ENCODE data around the gene ZFP37.
"Not testable (repeated sequence)": the region's sequence is repeated elsewhere in the genome, so short reads cannot be mapped to it uniquely, and the experiment has no call there.

Gene ZFP37

GRCh38 chr9:113056191-113057106, at the start of gene ZFP37:
ZFP37 (minus strand) TSS chr9:113056724; CDS start chr9:113056688, 36 bp downstream.
- peak; percentile 51 to 75 for DNase-seq (ENCODE audit: low read depth in 2 of 2)

- DNase-seq (ENCODE audit: low read depth in 2 of 2) = not testable (repeated sequence)
These were observed 48.8 kb upstream of the ZFP37 start for GRCh38 chr9:113105345-113105744.

DNA sequence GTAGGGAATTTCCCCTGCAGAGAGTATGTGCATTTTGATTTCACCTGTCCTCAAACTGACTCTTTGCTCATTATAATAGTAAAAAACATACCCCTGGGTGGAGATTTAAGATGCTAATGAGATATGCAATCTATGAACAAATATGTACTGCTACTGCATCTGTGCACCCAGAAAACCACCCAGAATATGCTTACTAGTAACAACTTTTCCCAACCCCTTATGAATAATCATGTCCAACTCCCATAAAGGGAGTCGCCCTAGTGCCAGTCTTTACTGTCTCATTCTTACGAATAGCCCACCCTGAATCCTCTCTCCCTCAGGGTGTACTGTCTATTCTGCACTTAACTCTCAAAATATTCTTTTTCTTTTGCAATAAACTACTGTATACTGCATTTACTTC, 39.0 kb upstream of the ZFP37 start:
- no peak for DNase-seq (ENCODE audit: low read depth in 2 of 2)

GRCh38 chr9:113089924-113090323, 33.4 kb upstream of the ZFP37 start:
- not testable (repeated sequence) for DNase-seq (ENCODE audit: low read depth in 2 of 2)

- not testable (repeated sequence) for DNase-seq (ENCODE audit: low read depth in 2 of 2)
These were observed 32.6 kb upstream of the ZFP37 start for GRCh38 chr9:113089143-113089505.

- not testable (repeated sequence) for DNase-seq (ENCODE audit: low read depth in 2 of 2)
These were observed 32.1 kb upstream of the ZFP37 start for GRCh38 chr9:113088456-113089142.

DNA sequence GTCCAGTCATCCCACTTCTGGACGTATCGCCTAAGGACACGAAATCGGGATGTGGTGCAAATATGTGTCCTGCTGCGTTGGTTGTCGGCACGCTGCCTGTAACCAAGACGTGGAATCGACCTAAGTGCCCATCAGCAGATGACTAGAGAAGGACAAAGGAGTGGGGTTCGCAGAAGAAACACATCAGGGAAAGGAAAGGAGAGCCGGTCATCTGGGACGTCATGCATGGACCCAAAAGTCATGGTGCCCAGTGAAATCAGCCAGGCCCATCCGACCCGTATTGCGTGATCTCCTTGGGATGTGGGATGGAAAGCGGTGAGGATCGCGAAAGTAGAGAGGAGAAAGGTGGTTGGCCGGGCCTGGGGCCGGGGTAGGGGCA, 6.4 kb upstream of the ZFP37 start:
- DNase-seq (ENCODE audit: low read depth in 2 of 2) = not testable (repeated sequence)

DNA sequence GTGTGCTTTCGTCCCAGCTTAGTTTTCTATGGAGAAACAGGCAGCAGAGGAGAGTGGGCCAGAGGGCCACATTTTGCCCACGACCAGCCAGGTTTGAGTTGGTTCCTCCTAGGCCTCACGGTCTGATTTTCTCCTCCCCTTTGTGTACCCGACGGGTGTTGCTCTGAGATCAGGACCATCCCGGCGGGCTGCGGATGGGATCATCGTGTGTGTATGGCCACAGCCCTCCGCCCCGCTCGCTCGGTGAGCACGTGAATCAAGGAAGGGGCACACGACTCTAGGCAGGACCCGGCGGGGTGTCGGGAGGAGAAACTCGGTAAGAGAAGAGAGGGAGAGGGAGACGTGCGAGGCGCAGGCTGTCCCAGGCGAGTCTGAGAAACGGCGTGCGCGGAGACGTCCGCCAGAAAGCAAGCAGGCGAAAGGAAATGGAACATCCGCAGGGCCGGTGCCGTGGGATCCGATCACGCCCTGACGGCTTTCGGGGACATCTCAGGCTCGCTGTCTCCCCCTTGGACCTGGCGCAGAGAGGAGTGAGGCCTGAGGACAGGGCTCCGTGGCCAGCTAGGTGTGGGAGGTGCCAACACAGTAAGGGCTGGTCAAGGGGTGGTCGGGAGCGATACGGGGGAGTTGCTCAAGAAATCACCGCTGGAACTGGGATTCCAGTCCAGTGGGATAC, 5.9 kb upstream of the ZFP37 start:
- not testable (repeated sequence) for DNase-seq (ENCODE audit: low read depth in 2 of 2)

DNA sequence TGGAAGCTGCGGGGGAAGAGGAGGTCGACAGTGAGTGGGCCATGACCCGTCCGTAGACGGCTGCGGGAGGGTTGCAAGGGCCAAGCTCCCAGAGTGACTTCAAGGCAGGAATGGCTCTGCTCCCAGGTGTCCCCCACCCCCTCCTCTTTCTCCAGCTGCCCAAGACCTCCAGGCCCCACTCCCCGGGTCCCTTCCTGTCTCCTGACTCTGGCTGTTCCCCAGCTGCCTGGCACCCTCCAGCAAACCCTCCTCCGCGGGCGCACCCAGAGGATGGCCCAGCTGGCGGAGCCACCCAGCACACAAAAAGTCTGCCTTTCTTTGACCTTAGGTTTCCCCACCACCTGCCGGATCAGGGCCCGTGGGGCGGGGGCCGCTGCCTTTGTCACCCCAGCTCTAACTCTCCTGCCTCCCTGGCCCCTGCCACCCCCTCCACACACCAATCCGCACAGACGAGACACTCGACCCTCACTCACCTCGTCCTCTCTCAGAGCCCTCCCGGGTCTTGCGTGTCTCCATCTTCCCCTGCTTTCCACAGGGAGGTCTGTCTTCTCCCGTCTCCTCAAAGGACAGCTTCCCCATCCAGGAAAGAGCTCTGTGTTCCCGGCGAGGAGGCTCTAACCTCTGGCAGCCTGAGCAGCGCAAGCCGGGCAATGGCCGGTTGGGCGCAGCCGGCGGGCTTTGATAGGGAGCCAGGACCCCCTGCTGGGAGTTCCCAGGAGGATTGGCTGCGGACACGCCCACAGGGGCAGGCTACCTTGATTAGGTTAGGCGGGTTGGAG, 4.7 kb upstream of the ZFP37 start:
- DNase-seq (ENCODE audit: low read depth in 2 of 2) = not testable (repeated sequence)

DNA sequence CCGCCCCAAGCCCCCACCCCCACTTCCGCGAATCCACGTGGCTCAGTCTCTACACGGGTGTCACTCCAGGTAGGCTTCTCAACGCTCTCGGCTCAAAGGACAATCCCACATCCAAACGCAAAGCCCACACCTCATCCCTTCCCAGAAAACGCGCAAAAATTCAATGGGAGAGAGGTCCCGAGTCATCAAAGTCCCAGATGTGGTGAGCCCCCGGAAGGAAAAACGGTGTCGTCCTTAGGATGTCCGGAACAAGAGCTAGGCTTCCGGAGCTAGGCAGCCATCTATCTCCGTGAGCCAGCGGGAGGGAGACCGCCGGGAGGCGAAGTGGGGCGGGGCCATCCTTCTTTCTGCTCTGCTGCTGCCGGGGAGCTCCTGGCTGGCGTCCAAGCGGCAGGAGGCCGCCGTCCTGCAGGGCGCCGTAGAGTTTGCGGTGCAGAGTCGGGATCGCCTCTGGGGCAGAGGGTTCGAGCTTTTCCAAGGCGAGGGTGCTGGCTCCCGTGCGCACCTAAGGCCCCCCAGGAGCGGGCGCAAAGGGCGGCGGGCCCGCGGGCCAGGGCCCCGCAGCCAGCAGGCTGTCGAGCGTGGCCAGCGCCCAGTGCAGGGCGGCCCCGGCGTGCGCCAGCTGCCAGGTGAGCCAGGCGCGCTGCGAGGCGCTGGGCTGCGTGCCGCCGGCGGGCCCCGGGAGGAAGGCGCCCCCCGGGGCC, 3.2 kb upstream of the ZFP37 start:
- DNase-seq (ENCODE audit: low read depth in 2 of 2) = not testable (repeated sequence)

DNA sequence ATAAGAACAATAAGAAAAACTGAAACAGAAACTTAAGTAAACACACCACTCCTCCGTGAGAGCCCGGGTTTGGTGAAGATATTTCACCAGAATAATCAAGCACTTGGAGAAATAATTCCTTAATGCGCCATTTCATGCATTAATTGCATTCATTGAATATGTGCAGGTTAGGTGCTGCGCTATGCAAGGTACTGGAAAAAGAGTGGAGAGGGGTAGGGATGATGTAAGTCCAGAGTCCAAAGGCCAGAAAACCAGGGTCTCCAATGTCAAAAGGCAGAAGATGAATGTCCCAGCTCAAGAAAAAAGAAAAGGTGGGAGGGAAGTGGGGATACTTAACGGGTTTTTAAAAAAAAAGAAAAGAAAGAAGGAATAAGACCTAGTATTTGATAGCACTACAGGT, 669 bp upstream of the ZFP37 start:
- no peak for DNase-seq (ENCODE audit: low read depth in 2 of 2)

- no peak for DNase-seq (ENCODE audit: low read depth in 2 of 2)
These were observed 13.5 kb downstream of the ZFP37 start for GRCh38 chr9:113042884-113043657.

- no peak for DNase-seq (ENCODE audit: low read depth in 2 of 2)
These were observed 30.3 kb downstream of the ZFP37 start for GRCh38 chr9:113026200-113026599.

GRCh38 chr9:113018247-113018646, 38.3 kb downstream of the ZFP37 start:
- no peak for DNase-seq (ENCODE audit: low read depth in 2 of 2)

DNA sequence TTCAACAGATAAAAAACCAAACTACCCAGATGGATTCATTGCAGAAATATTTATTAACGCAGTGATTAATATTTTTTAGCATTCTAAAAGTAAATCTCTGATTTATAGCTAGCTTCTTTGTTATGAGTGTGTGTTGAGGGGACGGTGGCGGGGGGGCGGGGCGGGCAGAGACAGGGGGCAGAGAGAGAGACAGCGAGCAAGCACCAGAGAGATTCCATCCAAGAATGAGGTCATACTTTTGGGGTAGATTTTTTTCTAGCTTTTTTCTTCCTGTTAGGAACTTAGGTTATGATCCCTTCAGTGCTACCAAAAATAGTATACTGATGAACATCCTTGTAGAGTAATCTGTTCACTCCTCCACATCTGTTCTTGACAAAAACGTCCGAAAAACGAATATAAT, 44.0 kb downstream of the ZFP37 start:
- no peak for DNase-seq (ENCODE audit: low read depth in 2 of 2)

DNA sequence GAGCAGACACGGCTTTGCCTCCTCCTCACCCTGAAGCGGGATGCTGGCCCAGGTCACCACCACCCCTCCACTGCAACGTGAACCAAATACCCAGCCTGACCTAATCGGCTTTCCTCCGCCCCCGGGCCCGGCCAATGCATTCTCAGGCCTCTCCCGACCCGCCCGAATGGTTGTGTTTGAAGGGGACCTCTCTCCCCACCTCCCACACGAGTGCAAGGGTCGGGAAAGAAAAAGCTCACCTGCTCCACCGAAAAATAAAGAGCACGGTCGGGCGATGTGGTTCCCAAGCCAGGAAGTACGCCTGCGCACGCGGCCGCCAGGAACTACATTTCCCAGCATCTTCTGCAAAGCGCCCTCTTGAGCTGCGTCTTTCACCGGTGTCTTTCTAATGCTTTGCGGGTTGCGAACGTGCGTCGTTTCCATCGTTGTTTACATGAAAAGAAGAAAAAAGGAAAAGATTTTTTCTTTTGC, 44.6 kb downstream of the ZFP37 start, which contains the start of gene ZNF883:
TSS of gene ZNF883 (minus strand) at position 282 of the 471 bp plus-strand sequence.
- peak in 1 of 2 donors; percentile 7 for DNase-seq (ENCODE audit: low read depth in 2 of 2)

DNA sequence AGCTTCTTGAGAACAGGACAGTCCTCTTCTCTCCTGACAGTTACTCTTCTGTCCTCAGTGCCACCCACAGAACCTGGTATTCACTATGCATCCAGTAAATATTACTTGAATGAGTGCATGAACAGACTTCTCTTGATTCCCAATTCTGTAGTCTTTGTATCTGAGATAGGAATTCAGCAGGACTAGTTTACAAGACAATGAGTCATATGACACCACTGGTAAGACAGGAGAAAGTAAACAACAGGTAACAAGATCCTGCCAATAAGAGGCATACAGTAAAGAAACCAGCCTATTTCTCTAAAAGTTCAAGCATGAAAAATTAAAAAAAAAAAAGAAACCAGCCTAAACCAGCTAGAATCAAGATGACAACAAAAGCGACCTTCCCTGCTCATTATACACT, 50.7 kb downstream of the ZFP37 start:
- DNase-seq (ENCODE audit: low read depth in 2 of 2) = no peak

DNA sequence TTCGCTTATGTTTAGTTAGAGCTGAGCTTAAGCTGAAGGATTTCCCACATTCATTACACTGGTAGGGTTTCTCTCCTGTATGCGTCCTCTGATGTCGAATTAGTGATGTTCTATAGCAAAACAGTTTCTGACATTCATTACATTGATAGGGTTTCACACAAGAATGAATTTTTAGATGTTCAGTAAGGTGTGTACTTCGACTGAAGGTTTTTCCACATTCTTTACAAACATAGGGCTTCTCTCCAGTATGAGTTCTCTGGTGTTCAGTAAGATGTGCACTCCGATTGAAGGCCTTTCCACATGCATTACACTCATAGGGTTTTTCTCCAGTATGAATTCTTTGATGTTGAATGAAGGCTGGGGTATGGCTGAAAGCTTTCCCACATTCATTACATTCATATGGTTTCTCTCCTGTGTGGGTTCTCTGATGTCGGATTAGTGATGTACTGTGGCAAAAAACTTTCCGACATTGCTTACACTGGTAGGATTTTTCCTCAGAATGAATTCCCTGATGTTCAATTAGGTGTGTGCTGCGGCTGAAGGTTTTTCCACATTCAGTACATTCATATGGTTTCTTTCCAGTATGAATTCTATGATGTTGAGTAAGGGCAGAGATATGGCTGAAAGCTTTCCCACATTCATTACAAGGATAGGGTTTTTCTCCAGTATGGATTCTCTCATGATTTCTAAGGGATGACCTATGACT, 59.1 kb downstream of the ZFP37 start:
- no peak for DNase-seq (ENCODE audit: low read depth in 2 of 2)
